ENCODE results near the gene UNC5CL.

- TF ChIP-seq CHD2 (IDR thresholded peaks at IDR 0.05; ENCODE audit: low read depth, low read length): no peak
- no peak for TF ChIP-seq CBX1 (IDR thresholded peaks at IDR 0.05; ENCODE audit: low read depth)
- TF ChIP-seq JUNB (CRISPR knock-in tag; conservative IDR thresholded peaks at IDR 0.05): no peak
- TF ChIP-seq ZHX1 (conservative IDR thresholded peaks at IDR 0.05; ENCODE audit: low read length): no peak
- no peak for TF ChIP-seq TAF1 (IDR thresholded peaks at IDR 0.05; ENCODE audit: control insufficient read depth, extremely low read depth, insufficient read depth, low read length, severe bottlenecking)
- TF ChIP-seq, protein P1, sequence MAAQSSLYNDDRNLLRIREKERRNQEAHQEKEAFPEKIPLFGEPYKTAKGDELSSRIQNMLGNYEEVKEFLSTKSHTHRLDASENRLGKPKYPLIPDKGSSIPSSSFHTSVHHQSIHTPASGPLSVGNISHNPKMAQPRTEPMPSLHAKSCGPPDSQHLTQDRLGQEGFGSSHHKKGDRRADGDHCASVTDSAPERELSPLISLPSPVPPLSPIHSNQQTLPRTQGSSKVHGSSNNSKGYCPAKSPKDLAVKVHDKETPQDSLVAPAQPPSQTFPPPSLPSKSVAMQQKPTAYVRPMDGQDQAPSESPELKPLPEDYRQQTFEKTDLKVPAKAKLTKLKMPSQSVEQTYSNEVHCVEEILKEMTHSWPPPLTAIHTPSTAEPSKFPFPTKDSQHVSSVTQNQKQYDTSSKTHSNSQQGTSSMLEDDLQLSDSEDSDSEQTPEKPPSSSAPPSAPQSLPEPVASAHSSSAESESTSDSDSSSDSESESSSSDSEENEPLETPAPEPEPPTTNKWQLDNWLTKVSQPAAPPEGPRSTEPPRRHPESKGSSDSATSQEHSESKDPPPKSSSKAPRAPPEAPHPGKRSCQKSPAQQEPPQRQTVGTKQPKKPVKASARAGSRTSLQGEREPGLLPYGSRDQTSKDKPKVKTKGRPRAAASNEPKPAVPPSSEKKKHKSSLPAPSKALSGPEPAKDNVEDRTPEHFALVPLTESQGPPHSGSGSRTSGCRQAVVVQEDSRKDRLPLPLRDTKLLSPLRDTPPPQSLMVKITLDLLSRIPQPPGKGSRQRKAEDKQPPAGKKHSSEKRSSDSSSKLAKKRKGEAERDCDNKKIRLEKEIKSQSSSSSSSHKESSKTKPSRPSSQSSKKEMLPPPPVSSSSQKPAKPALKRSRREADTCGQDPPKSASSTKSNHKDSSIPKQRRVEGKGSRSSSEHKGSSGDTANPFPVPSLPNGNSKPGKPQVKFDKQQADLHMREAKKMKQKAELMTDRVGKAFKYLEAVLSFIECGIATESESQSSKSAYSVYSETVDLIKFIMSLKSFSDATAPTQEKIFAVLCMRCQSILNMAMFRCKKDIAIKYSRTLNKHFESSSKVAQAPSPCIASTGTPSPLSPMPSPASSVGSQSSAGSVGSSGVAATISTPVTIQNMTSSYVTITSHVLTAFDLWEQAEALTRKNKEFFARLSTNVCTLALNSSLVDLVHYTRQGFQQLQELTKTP (IDR thresholded peaks at IDR 0.05; ENCODE audit: low read depth in 1 of 2, partially characterized antibody in 2 of 2): no peak
- TF ChIP-seq CEBPB (tag; IDR thresholded peaks at IDR 0.05): no peak
- TF ChIP-seq, protein P2, sequence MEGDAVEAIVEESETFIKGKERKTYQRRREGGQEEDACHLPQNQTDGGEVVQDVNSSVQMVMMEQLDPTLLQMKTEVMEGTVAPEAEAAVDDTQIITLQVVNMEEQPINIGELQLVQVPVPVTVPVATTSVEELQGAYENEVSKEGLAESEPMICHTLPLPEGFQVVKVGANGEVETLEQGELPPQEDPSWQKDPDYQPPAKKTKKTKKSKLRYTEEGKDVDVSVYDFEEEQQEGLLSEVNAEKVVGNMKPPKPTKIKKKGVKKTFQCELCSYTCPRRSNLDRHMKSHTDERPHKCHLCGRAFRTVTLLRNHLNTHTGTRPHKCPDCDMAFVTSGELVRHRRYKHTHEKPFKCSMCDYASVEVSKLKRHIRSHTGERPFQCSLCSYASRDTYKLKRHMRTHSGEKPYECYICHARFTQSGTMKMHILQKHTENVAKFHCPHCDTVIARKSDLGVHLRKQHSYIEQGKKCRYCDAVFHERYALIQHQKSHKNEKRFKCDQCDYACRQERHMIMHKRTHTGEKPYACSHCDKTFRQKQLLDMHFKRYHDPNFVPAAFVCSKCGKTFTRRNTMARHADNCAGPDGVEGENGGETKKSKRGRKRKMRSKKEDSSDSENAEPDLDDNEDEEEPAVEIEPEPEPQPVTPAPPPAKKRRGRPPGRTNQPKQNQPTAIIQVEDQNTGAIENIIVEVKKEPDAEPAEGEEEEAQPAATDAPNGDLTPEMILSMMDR (IDR thresholded peaks at IDR 0.05 in 2 of 3, conservative IDR thresholded peaks at IDR 0.05 in 1 of 3; ENCODE audit: insufficient read depth in 2 of 3, low read depth in 1 of 3, low read length in 3 of 3): no peak
- no peak for TF ChIP-seq KLF16 (IDR thresholded peaks at IDR 0.05)
- no peak for TF ChIP-seq XRCC5 (IDR thresholded peaks at IDR 0.05; ENCODE audit: low read depth, low read length)
These were observed 61.3 kb downstream of the UNC5CL start for GRCh38 chr6:40977695-40978094.

Measured in K562 (cell line).